ENCODE data around the gene CDHR1.

DNA sequence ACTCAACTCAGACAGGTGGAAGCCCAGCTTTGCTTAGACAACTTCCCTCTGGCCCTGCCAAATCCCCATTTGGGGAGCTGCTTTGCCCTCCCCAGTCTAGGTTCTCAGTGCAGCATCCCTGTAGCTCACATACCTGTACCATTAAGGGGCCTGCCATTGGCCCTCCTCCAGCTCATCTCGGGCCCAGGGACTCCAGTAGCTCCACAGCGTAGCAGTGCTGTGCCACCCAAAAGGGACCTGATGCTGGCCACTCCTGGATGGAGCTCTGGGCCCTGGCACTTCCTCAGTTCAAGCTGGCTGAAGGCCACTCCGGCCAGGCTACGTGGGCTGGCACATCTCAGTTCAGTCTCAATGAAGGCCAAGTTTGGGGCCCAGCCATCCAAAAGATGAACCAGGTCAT is 39.6 kb downstream of the CDHR1 start:
- TF ChIP-seq, protein P1, sequence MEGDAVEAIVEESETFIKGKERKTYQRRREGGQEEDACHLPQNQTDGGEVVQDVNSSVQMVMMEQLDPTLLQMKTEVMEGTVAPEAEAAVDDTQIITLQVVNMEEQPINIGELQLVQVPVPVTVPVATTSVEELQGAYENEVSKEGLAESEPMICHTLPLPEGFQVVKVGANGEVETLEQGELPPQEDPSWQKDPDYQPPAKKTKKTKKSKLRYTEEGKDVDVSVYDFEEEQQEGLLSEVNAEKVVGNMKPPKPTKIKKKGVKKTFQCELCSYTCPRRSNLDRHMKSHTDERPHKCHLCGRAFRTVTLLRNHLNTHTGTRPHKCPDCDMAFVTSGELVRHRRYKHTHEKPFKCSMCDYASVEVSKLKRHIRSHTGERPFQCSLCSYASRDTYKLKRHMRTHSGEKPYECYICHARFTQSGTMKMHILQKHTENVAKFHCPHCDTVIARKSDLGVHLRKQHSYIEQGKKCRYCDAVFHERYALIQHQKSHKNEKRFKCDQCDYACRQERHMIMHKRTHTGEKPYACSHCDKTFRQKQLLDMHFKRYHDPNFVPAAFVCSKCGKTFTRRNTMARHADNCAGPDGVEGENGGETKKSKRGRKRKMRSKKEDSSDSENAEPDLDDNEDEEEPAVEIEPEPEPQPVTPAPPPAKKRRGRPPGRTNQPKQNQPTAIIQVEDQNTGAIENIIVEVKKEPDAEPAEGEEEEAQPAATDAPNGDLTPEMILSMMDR (conservative IDR thresholded peaks at IDR 0.05 in 1 of 2, IDR thresholded peaks at IDR 0.05 in 1 of 2; ENCODE audit: low read depth in 1 of 2, low read length in 2 of 2), result no peak
- TF ChIP-seq EZH2 (IDR thresholded peaks at IDR 0.05; ENCODE audit: low read length, missing control alignments), result no peak
